Skeletal muscle cell (primary cell): ENCODE results near the gene FZD1.

Source experiments
- DNase-seq: peaks from one replicate; pipeline ENCODE4 v3.0.0-alpha.2; 2010; ENCODE audit warnings: low read depth
- H3K4me3 ChIP-seq: 2 replicates; pipeline ENCODE4 v1.5.1; 2011; ENCODE audit warnings: low read depth, mild to moderate bottlenecking, control low read depth, low read length, moderate library complexity

FZD1 gene

DNA sequence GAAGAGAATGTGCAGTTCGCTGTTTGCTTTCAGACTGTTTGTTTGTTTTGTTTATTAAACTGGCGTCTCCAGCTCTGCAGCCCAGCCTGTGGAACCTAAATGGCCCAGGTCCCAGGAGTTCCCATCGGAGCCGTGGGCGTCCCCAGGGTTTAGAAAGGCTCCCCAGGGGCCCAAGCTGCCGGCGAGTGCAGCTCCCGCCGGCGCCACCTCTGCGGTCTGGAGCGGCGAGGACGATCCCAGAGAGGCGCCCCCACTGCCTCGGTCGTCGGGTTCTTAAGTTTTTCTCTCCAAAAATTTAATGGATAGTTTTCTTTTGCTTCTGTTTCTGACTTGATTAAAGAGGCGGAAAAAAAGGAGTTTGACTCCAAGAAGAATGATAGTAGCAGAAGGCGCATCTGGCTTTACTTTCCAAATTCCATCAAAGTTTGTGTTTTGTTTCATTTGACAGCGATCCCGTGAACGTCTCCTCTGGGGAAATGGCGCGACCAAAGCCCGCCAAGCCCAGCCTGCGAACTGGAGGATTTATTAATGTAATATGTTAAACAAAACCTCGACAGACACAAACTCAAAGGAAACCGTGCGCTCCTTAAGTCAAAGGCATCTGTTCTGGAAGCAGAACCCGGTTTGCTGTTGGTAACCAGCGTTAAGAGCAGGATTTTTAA, 718 bp upstream of the FZD1 start:
- H3K4me3 ChIP-seq = peak overlapping the region; percentile 66
- DNase-seq = no peak

DNA sequence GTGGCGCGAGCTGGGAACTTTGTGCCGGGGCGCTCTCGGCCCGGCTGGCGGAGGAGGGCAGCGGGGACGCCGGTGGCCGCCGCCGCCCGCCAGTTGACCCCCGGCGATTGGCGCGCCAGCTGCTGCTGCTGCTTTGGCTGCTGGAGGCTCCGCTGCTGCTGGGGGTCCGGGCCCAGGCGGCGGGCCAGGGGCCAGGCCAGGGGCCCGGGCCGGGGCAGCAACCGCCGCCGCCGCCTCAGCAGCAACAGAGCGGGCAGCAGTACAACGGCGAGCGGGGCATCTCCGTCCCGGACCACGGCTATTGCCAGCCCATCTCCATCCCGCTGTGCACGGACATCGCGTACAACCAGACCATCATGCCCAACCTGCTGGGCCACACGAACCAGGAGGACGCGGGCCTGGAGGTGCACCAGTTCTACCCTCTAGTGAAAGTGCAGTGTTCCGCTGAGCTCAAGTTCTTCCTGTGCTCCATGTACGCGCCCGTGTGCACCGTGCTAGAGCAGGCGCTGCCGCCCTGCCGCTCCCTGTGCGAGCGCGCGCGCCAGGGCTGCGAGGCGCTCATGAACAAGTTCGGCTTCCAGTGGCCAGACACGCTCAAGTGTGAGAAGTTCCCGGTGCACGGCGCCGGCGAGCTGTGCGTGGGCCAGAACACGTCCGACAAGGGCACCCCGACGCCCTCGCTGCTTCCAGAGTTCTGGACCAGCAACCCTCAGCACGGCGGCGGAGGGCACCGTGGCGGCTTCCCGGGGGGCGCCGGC, 870 bp downstream of the FZD1 start:
- H3K4me3 ChIP-seq = peak overlapping the region; percentile 66
- peak; percentile 40 for DNase-seq

DNA sequence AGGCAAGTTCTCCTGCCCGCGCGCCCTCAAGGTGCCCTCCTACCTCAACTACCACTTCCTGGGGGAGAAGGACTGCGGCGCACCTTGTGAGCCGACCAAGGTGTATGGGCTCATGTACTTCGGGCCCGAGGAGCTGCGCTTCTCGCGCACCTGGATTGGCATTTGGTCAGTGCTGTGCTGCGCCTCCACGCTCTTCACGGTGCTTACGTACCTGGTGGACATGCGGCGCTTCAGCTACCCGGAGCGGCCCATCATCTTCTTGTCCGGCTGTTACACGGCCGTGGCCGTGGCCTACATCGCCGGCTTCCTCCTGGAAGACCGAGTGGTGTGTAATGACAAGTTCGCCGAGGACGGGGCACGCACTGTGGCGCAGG, 1.4 kb downstream of the FZD1 start:
- H3K4me3 ChIP-seq = peak overlapping the region; percentile 66
- no peak for DNase-seq

DNA sequence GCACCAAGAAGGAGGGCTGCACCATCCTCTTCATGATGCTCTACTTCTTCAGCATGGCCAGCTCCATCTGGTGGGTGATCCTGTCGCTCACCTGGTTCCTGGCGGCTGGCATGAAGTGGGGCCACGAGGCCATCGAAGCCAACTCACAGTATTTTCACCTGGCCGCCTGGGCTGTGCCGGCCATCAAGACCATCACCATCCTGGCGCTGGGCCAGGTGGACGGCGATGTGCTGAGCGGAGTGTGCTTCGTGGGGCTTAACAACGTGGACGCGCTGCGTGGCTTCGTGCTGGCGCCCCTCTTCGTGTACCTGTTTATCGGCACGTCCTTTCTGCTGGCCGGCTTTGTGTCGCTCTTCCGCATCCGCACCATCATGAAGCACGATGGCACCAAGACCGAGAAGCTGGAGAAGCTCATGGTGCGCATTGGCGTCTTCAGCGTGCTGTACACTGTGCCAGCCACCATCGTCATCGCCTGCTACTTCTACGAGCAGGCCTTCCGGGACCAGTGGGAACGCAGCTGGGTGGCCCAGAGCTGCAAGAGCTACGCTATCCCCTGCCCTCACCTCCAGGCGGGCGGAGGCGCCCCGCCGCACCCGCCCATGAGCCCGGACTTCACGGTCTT, 1.9 kb downstream of the FZD1 start:
- no peak for DNase-seq
- H3K4me3 ChIP-seq = peak overlapping the region; percentile 66

DNA sequence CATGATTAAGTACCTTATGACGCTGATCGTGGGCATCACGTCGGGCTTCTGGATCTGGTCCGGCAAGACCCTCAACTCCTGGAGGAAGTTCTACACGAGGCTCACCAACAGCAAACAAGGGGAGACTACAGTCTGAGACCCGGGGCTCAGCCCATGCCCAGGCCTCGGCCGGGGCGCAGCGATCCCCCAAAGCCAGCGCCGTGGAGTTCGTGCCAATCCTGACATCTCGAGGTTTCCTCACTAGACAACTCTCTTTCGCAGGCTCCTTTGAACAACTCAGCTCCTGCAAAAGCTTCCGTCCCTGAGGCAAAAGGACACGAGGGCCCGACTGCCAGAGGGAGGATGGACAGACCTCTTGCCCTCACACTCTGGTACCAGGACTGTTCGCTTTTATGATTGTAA, 2.5 kb downstream of the FZD1 start:
- peak overlapping the region; percentile 66 for H3K4me3 ChIP-seq
- DNase-seq = no peak

DNA sequence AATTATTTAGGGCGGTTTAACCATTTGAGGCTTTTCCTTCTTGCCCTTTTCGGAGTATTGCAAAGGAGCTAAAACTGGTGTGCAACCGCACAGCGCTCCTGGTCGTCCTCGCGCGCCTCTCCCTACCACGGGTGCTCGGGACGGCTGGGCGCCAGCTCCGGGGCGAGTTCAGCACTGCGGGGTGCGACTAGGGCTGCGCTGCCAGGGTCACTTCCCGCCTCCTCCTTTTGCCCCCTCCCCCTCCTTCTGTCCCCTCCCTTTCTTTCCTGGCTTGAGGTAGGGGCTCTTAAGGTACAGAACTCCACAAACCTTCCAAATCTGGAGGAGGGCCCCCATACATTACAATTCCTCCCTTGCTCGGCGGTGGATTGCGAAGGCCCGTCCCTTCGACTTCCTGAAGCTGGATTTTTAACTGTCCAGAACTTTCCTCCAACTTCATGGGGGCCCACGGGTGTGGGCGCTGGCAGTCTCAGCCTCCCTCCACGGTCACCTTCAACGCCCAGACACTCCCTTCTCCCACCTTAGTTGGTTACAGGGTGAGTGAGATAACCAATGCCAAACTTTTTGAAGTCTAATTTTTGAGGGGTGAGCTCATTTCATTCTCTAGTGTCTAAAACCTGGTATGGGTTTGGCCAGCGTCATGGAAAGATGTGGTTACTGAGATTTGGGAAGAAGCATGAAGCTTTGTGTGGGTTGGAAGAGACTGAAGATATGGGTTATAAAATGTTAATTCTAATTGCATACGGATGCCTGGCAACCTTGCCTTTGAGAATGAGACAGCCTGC, 3.1 kb downstream of the FZD1 start:
- peak overlapping the region; percentile 66 for H3K4me3 ChIP-seq
- no peak for DNase-seq

DNA sequence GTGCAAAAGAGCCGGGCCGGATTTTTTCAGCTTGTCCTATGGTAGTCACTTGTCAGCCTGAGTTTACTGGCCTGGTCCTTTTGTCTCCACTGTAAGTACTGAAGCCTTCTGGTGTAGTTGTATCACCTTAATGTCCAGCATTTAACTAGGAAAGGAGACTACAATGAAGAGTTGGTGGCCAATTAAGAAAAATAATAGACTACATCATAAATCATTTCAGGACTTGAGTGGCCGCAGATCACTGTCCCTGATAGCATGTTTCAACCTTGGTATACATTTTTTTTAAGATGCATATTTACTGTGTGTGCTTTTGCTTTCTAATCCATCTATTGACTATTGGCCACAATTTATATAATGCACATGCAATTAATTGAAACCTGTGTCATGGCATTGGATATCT, 6.1 kb downstream of the FZD1 start:
- H3K4me3 ChIP-seq = no peak overlapping the region
- DNase-seq = no peak

DNA sequence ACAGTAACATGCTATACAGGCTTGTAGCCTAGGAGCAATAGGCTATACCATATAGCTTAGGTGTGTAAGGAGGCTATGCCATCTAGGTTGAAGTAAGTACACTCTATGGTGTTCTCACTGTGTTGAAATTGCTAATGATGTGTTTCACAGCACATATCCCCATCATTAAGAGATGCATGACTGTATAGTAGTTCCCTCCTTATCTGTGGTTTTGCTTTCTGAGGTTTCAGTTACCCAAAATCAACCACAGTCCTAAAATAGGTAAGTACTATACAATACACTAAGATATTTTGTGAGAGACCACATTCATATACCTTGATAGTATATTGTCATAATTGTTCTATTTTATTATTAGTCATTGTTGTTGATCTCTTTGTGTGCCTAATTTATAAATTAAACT, 12.7 kb downstream of the FZD1 start:
- H3K4me3 ChIP-seq = no peak overlapping the region
- DNase-seq = no peak

DNA sequence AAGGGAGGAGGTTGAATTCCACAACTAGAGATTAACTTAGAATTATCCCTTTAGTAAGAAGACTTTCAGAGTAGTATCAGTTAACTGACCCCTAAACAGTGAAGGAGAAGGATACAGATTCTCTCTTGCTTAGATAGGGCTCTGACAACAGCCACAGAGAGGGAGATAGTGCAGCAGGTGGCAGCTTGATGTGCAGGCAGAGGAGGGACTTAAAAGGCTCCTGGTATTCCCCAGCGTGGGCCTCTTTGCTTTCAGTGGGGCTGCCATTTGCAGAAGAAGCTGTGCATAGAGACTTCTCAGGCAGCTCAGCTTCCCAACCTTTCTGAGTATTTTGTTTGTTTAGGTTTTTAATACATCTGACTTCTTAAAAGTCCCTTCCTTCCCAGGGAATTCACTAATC, 16.0 kb downstream of the FZD1 start:
- no peak overlapping the region for H3K4me3 ChIP-seq
- DNase-seq = no peak

DNA sequence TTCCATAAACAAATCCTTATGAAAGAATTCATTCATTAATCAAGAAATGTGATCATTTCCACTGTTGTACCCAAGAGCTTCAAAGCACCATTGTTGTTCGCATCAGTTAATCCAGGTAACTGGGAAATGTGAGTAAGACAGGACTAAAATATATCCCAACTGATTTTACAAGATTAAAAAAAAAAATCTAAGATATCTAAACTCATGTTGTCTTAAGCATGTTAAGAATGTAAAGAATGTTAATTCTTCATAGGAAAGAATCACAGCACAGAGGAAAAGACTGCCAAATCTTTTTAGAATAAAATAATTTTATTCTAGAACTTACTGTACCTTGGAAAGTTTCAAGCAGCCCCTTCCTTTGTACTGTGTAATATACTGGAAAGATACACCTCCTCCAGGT, 16.4 kb downstream of the FZD1 start:
- no peak overlapping the region for H3K4me3 ChIP-seq
- DNase-seq = no peak

DNA sequence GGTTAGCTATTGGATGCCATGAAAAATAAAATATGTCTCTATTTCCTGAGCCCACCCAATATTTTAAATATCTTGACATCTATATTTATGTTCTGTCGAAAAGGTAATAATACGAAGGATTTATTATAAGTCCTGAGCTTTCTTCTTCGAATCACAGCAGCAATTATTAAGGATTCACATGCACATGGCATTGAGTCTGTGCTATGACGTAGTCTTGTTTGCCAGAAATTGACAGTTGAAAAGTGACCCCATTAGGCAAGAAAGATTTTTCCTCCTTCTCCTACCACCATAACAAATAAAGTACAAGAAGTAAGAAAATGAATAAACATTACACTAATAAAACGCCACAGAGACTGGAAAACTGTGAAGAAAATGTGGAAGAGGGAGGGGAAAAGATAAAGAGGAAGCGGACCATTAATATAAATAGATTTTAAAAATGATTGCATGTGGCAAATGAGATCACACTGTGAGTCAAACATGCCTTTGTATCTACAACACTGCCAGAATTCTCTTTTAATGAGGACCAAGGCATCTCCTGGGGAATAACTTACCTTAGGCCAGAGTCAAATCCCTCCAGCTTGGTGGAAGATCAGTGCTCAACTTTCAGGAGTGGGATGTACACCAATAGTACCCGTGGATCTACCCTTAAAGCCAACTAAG, 21.6 kb downstream of the FZD1 start:
- no peak for DNase-seq
- H3K4me3 ChIP-seq = no peak overlapping the region

DNA sequence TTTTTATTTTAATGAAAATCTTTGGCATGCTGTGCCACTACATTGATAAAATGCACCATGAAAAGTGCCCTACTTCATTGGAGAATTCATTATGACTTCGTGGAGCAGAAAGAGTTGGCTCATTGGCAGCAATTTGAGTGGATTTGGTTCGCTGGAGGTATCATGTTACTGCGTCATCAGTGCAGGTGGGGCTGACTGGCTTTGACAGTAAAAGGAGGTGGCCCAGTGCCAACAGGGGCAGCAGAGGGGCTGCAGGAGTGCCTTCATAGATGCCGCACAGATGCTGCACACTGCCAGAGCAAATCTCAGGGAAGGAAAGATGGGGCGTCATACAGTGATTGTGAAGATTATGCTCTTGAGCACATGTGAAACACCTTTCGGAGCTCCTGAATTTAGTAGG, 22.2 kb downstream of the FZD1 start:
- DNase-seq = no peak
- no peak overlapping the region for H3K4me3 ChIP-seq

DNA sequence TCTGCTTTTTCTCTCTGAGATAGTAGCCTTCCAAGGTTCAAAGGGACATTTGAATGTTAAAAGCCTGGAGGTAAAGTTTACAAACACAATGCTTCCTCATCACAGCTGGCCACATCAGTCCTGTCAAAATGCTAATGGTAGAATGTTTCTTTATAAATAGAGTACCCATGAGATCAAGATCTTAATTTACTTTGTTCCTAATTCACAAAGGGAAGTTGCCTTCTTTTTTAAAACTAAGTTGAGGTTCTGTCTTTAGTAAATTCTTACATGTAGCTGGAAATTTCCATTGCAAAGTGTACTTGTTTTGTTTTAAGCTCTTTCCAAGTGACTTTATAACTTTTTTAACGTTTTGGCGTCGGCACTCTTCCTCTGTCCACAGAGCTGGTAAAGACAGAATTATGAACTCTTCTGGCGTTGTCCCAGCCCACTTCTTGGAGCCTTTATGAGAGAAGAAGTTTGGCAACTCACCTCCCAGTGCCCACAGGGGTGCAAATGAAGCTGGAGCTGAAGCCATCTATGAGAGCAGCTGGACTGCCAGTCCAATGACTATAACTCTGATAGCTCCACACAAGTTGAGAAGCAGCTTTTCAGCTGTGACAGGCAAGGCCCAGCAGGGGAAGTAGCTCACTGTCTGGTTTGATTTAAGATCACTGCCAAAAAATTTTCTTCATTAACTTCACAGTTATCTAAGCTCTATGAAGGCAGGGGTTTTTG, 23.3 kb downstream of the FZD1 start:
- no peak for DNase-seq
- no peak overlapping the region for H3K4me3 ChIP-seq

DNA sequence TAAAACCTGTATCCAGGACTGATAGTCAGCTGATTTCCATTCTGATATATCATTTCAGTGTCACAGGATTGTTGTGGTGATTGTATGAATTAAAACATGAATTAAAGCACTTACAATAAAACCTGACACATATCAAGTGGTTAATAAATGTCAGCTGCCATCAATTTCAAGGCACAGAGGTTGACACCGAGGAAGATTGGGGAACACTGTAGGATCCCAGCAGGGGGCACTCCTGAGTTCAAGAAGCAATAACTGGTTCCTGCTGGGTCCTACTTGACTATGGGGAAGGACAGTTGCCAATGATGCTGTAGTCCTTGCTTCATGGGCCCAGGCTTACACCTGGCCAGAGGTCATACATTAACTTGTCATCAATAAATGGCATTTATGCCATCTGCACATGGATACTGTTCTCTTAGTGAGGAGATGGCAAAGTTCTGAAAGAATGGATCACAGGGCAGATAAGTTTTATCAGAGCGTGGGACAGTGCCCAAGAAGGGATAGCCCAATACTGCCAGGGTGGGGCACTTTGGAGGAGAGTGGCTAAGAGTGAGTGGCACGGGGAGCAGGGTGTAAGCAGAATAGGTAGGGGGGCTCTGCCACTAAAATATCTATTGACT, 24.1 kb downstream of the FZD1 start:
- DNase-seq = no peak
- no peak overlapping the region for H3K4me3 ChIP-seq

DNA sequence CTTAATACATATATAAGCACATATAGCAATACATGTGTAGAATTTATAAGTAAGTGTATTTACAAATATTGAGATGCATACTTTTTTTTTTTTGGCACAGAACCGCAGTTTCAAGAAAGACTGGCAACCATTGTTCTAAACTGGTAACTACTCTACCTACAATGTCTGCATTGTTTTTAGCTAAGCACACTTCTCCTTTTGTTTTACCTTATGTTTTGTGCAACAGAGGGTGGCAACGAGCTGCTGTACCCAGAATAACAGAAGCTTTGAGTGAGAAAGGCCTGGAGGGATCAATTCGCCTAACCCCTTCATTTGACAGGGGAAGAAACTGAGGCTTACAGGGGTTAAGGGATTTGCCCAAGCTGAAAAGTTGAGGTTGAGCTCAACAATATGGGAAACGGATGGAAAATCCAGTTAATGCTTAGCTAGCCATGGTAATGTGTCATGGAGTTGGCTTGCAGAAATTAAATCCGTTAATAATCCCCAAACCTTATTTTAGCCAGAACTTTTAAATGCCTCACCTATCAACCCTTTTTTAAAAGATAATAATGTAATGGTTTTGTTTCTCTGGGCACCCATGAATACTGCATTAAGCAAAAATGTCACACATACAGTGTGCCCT, 25.5 kb downstream of the FZD1 start:
- no peak for DNase-seq
- no peak overlapping the region for H3K4me3 ChIP-seq

DNA sequence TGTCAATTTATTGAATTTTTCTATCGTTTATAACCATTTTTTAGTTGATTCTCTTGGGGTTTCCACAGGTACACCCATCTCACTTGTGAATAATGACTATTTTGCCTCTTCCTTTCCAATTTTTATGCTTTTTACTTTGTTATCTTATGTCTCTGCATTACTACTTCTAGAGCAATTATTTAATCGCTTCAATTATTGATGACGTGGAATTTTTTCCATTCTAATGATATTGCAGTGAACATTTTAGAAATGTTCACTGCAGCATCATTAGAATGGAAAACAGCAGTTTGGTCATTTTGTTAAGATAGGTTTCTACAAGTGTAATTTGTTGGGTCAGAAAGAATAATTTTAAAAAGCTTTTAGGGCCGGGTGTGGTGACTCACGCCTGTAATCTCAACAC, 27.1 kb downstream of the FZD1 start:
- no peak for DNase-seq
- H3K4me3 ChIP-seq = no peak overlapping the region

DNA sequence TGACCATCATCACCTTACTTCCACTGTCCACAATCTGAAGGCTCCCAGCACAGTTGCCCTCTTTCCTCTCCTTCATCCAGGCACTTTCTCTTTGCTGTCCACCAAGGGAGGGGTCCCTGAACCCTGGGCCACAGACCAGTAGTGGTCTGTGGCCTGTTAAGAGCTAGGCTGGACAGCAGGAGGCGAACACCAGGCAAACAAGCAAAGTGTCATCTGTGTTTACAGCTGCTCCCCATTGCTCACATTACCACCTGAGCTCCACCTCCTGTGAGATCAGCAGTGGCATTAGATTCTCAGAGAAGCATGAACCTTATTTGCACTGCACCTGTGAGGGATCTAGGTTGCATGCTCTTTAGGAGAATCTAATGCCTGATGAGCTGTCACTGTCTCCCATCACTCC, 27.7 kb downstream of the FZD1 start:
- H3K4me3 ChIP-seq = no peak overlapping the region
- DNase-seq = no peak

DNA sequence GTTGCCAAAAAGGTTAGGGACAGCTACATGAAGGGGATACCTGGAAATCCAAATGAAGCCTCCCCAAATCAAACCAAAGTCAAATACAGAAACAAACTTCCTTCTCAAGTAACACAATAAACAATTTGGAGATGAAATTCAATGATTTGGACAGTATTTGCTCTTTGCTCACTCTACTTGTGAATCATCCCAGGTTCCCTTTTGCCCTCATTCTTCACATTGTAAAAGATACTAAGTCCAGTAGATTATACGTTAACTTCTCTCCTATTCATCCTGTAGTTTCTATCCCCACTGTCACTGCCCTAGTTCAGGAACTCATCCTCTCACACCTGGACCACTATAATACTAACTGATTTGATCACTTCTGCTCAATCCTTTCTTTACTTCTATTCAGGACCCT, 28.3 kb downstream of the FZD1 start:
- H3K4me3 ChIP-seq = no peak overlapping the region
- DNase-seq = no peak
